PC-9 (cell line): ENCODE measurements around the gene ELMO1. TPM values are rescaled to one million over a fixed set of nuclear protein-coding genes. Genes with fewer than 3 reads are reported as not detected.

ENCODE experiments used
- BruUV-seq: library from RNA; stranded (reverse); fragments of 400-500 nt; replicated peaks from 2 replicates; lab custom pipeline; 2021; lab: Mats Ljungman, UMichigan
- CTCF ChIA-PET: fragments of 300-600 bp; sonication (Branson Sonifier 250); formaldehyde crosslinking; loops from one replicate; lab custom pipeline; 2022; ENCODE audit warnings: antibody characterized with exemption; lab: Charles Lee
- POLR2A ChIA-PET: fragments of 300-600 bp; sonication (Branson Sonifier 250); formaldehyde crosslinking; loops from one replicate; lab custom pipeline; 2022; ENCODE audit warnings: antibody characterized with exemption; ENCODE audit not compliant: unreplicated experiment; lab: Charles Lee
- DNase-seq, 2 experiments: peaks; one replicate each; pipeline versions ENCODE4 v3.0.0 to v3.0.0-alpha.2; 2015 to 2022; ENCODE audit warnings: mixed read lengths in 1 of 2
- H2AFZ ChIP-seq: fragments of 200-600 bp; sonication (generic); 2 replicates; pipeline ENCODE4 v1.8.1; 2017; ENCODE audit warnings: antibody characterized with exemption
- H3F3A ChIP-seq: fragments of 200-600 bp; sonication (generic); 2 replicates; pipeline ENCODE4 v1.8.1; 2017; ENCODE audit warnings: antibody characterized with exemption, mild to moderate bottlenecking, low read depth; ENCODE audit not compliant: insufficient read depth
- H3K27ac ChIP-seq: fragments of 200-600 bp; sonication (generic); 2 replicates; pipeline ENCODE4 v1.6.1; 2016; ENCODE audit warnings: mixed run types
- H3K27me3 ChIP-seq: fragments of 200-600 bp; sonication (generic); 2 replicates; pipeline ENCODE4 v1.6.1; 2016; ENCODE audit warnings: low read depth, mixed run types; ENCODE audit not compliant: insufficient read depth
- H3K36me3 ChIP-seq: fragments of 200-600 bp; sonication (generic); 2 replicates; pipeline ENCODE4 v1.6.1; 2016; ENCODE audit warnings: low read depth, mixed run types
- H3K4me1 ChIP-seq: fragments of 200-600 bp; sonication (generic); replicated peaks from 2 replicates; pipeline ENCODE4 v1.6.1; 2016; ENCODE audit warnings: mixed run types; ENCODE audit not compliant: insufficient read depth
- H3K4me2 ChIP-seq: fragments of 200-600 bp; sonication (generic); 2 replicates; pipeline ENCODE4 v1.6.1; 2017; ENCODE audit warnings: mixed run types
- H3K4me3 ChIP-seq: fragments of 200-600 bp; sonication (generic); 2 replicates; pipeline ENCODE4 v1.6.1; 2016; ENCODE audit warnings: mixed run types
- H3K79me2 ChIP-seq: fragments of 200-600 bp; sonication (generic); 2 replicates; pipeline ENCODE4 v1.6.1; 2017; ENCODE audit warnings: low read depth, mixed run types
- H3K9me2 ChIP-seq: fragments of 200-600 bp; sonication (generic); 2 replicates; pipeline ENCODE4 v1.8.1; 2017; ENCODE audit warnings: mild to moderate bottlenecking; ENCODE audit not compliant: insufficient read depth
- H3K9me3 ChIP-seq: fragments of 200-600 bp; sonication (generic); 2 replicates; pipeline ENCODE4 v1.8.1; 2016; ENCODE audit warnings: low read depth; ENCODE audit not compliant: insufficient read depth
- H4K20me1 ChIP-seq: fragments of 200-600 bp; sonication (generic); 2 replicates; pipeline ENCODE4 v1.8.1; 2017; ENCODE audit not compliant: insufficient read depth
- EZH2 ChIP-seq: fragments of 200-600 bp; sonication (generic); IDR thresholded peaks from 2 replicates; pipeline ENCODE4 v1.8.0; 2017; ENCODE audit warnings: antibody characterized with exemption, low read depth
- intact Hi-C: fragments of 100-400 bp; cut with micrococcal nuclease; formaldehyde crosslinking; loops from one replicate; pipeline ENCODE4 v1.10.0; 2022; ENCODE audit not compliant: unreplicated experiment
- total RNA-seq: library from RNA; stranded (reverse); gene quantifications from 2 replicates; pipeline ENCODE4 v1.2.3, GENCODE V29; 2021
- TF ChIP-seq, protein P1 (sequence below): fragments of 200-600 bp; sonication (generic); conservative IDR thresholded peaks from 2 replicates; pipeline ENCODE4 v1.6.1; 2017; ENCODE audit warnings: mixed run types, antibody characterized with exemption, mild to moderate bottlenecking, moderate library complexity

ELMO1 gene
- total RNA-seq, 1 experiment from 2014 or later = 4.8 TPM

DNA sequence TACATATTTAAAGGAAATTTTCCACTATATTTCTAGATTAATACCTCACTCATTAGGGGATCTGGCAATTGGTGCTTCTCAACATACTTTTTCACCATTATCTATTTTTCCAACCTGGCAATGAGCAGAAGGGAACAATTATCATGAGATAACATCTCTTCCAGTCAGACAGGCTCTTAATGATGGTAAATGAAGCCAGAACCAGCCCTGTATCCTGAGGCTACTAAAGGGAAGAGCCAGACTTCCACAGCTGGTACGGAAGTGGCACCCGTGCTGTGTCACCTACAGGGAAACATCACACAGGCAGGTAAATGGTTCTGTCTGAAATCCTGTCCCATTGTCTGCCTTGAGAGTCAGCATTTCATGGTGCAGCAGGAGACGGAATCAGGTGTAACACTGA lies 75.9 kb downstream of the ELMO1 start:
- Histone ChIP-seq H3K27ac (no peak overlapping the region), H2AFZ (no peak overlapping the region), H3K4me2 (no peak overlapping the region), H3K9me2 (no peaks in the 10 kb centered on the region), H3F3A (no peaks in the 10 kb centered on the region), H3K4me3 (no peak overlapping the region), H3K9me3 (0 out of 2 replicates have a peak, but pooled peaks cover 4% of the 10 kb centered on the region), H4K20me1 (no peaks in the 10 kb centered on the region), H3K4me1 (no peaks in the 10 kb centered on the region), H3K36me3 (no peaks in the 10 kb centered on the region), H3K27me3 (peaks cover 17% of the 10 kb centered on the region; the same call in 1 of the 2 replicates), H3K79me2 (no peaks in the 10 kb centered on the region)
- intact Hi-C loops = no loop called here
- POLR2A ChIA-PET = no interaction called here
- no TSS peak for BruUV-seq
- CTCF ChIA-PET = no interaction called here
- DNase-seq = no peak
- TF ChIP-seq, protein P1, sequence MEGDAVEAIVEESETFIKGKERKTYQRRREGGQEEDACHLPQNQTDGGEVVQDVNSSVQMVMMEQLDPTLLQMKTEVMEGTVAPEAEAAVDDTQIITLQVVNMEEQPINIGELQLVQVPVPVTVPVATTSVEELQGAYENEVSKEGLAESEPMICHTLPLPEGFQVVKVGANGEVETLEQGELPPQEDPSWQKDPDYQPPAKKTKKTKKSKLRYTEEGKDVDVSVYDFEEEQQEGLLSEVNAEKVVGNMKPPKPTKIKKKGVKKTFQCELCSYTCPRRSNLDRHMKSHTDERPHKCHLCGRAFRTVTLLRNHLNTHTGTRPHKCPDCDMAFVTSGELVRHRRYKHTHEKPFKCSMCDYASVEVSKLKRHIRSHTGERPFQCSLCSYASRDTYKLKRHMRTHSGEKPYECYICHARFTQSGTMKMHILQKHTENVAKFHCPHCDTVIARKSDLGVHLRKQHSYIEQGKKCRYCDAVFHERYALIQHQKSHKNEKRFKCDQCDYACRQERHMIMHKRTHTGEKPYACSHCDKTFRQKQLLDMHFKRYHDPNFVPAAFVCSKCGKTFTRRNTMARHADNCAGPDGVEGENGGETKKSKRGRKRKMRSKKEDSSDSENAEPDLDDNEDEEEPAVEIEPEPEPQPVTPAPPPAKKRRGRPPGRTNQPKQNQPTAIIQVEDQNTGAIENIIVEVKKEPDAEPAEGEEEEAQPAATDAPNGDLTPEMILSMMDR = no peak
- no peak for TF ChIP-seq EZH2

DNA sequence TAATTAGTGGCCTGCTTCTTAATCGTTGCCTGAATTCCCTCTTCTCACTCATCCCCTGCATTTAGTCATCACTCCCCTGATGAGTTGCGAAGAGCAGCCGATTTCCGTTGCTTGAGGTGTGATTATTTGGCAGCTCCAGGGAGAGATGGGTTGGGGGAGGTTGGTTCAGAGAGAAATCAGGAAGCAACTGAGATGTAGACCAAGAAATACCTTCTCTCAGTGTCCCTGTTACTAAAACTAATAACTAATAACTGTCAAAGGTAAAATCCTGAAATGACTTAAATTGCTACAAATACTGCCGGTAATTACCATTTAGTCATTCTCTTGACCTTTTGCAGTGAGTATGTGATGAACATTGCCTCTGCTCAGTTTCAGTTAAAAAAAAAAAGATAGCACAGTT lies 76.9 kb downstream of the ELMO1 start:
- DNase-seq = no peak

GRCh38 chr7:37369906-37370305 lies 78.8 kb downstream of the ELMO1 start:
- TF ChIP-seq EZH2 = no peak
- TF ChIP-seq, protein P1 = no peak
- Histone ChIP-seq H3K36me3 (no peaks in the 10 kb centered on the region), H3K9me3 (no peaks in the 10 kb centered on the region), H3K27ac (no peak overlapping the region), H3K9me2 (no peaks in the 10 kb centered on the region), H2AFZ (no peak overlapping the region), H3F3A (no peaks in the 10 kb centered on the region), H4K20me1 (no peaks in the 10 kb centered on the region), H3K4me2 (no peak overlapping the region), H3K27me3 (peaks cover 33% of the 10 kb centered on the region), H3K4me1 (no peaks in the 10 kb centered on the region), H3K4me3 (no peak overlapping the region), H3K79me2 (no peaks in the 10 kb centered on the region)
- no peak for DNase-seq
- POLR2A ChIA-PET = no interaction called here
- intact Hi-C loops = no loop called here
- BruUV-seq = no TSS peak
- CTCF ChIA-PET = no interaction called here

More for the DNA sequence above, 76.9 kb downstream of the ELMO1 start:
- Histone ChIP-seq H3K36me3 (no peaks in the 10 kb centered on the region), H3K27ac (no peak overlapping the region), H3F3A (no peaks in the 10 kb centered on the region), H3K4me1 (no peaks in the 10 kb centered on the region), H2AFZ (no peak overlapping the region), H4K20me1 (no peaks in the 10 kb centered on the region), H3K9me2 (no peaks in the 10 kb centered on the region), H3K4me2 (no peak overlapping the region), H3K4me3 (no peak overlapping the region), H3K9me3 (0 out of 2 replicates have a peak, but pooled peaks cover 4% of the 10 kb centered on the region), H3K79me2 (no peaks in the 10 kb centered on the region), H3K27me3 (peaks cover 27% of the 10 kb centered on the region)
- intact Hi-C loops = no loop called here
- TF ChIP-seq, protein P1 = no peak
- no peak for TF ChIP-seq EZH2
- BruUV-seq = no TSS peak
- ChIA-PET POLR2A (no interaction called here), CTCF (no interaction called here)
